Astrocyte (in vitro differentiated cells and primary cell): ENCODE measurements around the gene DISP3. TPM values are rescaled to one million over a fixed set of nuclear protein-coding genes. Genes with fewer than 3 reads are reported as not detected.

ENCODE experiments used
- DNase-seq: peaks from one replicate; pipeline ENCODE4 v3.0.0-alpha.2; 2010; ENCODE audit warnings: low read depth
- FAIRE-seq: peaks from 2 replicates; lab custom pipeline; 2011; peaks lifted over from hg19 to GRCh38; lab: Jason Lieb, UNC
- H2AFZ ChIP-seq: 2 replicates; pipeline ENCODE4 v1.6.0; 2012; ENCODE audit warnings: low read depth, low read length, inconsistent platforms
- H3K27ac ChIP-seq: 2 replicates; pipeline ENCODE4 v1.5.1; 2011; ENCODE audit warnings: low read depth, low read length, inconsistent platforms
- H3K27me3 ChIP-seq: 2 replicates; pipeline ENCODE4 v1.6.0; 2011; ENCODE audit warnings: low read length, inconsistent platforms; ENCODE audit not compliant: insufficient read depth
- H3K36me3 ChIP-seq: 2 replicates; pipeline ENCODE4 v1.5.1; 2011; ENCODE audit warnings: low read length, inconsistent platforms; ENCODE audit not compliant: insufficient read depth
- H3K4me1 ChIP-seq: 2 replicates; pipeline ENCODE4 v1.5.1; 2011; ENCODE audit warnings: low read length, inconsistent platforms; ENCODE audit not compliant: insufficient read depth
- H3K4me2 ChIP-seq: 2 replicates; pipeline ENCODE4 v1.6.0; 2012; ENCODE audit warnings: low read length, inconsistent platforms
- H3K4me3 ChIP-seq: 2 replicates; pipeline ENCODE4 v1.5.1; 2011; ENCODE audit warnings: low read depth, mild to moderate bottlenecking, low read length, inconsistent platforms; ENCODE audit not compliant: insufficient read depth
- H3K79me2 ChIP-seq: 2 replicates; pipeline ENCODE4 v1.6.0; 2012; ENCODE audit warnings: mild to moderate bottlenecking, low read length, inconsistent platforms; ENCODE audit not compliant: insufficient read depth
- H3K9ac ChIP-seq: 2 replicates; pipeline ENCODE4 v1.6.0; 2012; ENCODE audit warnings: mild to moderate bottlenecking, low read length, inconsistent platforms
- H3K9me3 ChIP-seq: 2 replicates; pipeline ENCODE4 v1.5.1; 2012; ENCODE audit warnings: low read depth, mild to moderate bottlenecking, low read length, inconsistent platforms; ENCODE audit not compliant: insufficient read depth
- H4K20me1 ChIP-seq: 2 replicates; pipeline ENCODE4 v1.6.0; 2012; ENCODE audit warnings: low read length, inconsistent platforms; ENCODE audit not compliant: insufficient read depth
- H3K27ac Mint-ChIP-seq: one replicate; pipeline ENCODE4 v1.8.0; 2021; ENCODE audit warnings: mild to moderate bottlenecking, mixed read lengths; ENCODE audit not compliant: unreplicated experiment
- H3K27me3 Mint-ChIP-seq: one replicate; pipeline ENCODE4 v1.8.0; 2021; ENCODE audit warnings: low read depth, mixed read lengths; ENCODE audit not compliant: unreplicated experiment
- H3K36me3 Mint-ChIP-seq: one replicate; pipeline ENCODE4 v1.8.0; 2021; ENCODE audit warnings: low read depth, mixed read lengths; ENCODE audit not compliant: unreplicated experiment
- H3K4me1 Mint-ChIP-seq: one replicate; pipeline ENCODE4 v1.8.0; 2021; ENCODE audit warnings: low read depth, mixed read lengths; ENCODE audit not compliant: unreplicated experiment
- H3K4me3 Mint-ChIP-seq: one replicate; pipeline ENCODE4 v1.8.0; 2021; ENCODE audit warnings: mild to moderate bottlenecking, moderate library complexity, mixed read lengths; ENCODE audit not compliant: unreplicated experiment
- H3K9me3 Mint-ChIP-seq: one replicate; pipeline ENCODE4 v1.8.0; 2021; ENCODE audit warnings: mild to moderate bottlenecking, mixed read lengths; ENCODE audit not compliant: unreplicated experiment
- EZH2 ChIP-seq: IDR thresholded peaks from 2 replicates; pipeline ENCODE4 v1.6.1; 2012; ENCODE audit warnings: mild to moderate bottlenecking, low read length, inconsistent platforms; ENCODE audit not compliant: insufficient read depth
- total RNA-seq: library from RNA; stranded (reverse); gene quantifications from 2 replicates; pipeline ENCODE4 v1.2.1, GENCODE V29; 2021
- TF ChIP-seq, protein P1 (sequence below): IDR thresholded peaks from 2 replicates; pipeline ENCODE4 v1.5.1; 2011; ENCODE audit warnings: low read depth, mild to moderate bottlenecking, inconsistent platforms, low read length, moderate library complexity; ENCODE audit not compliant: insufficient read depth

DISP3 gene
- total RNA-seq, 1 donor from 2014 or later: 0.32 TPM

DNA sequence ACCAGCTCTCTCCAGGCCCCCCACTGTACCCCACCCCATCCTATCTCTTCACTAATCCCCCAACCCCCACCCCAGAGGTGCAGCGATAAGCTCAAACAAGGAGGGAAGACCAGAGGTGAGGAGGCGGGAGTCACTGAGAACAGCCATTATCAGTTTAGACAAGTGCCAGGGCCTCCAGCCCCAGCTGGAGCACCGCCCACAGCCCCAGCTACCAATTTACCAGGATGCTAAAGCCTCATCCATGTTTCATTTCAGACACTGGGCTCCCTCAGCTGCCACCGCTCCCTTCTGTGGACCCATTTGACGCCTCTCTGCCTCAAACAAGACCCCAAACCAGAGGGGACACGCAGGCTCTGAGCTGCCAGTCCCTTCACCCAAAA, 80.6 kb downstream of the DISP3 start:
- Histone ChIP-seq H3K9me3 (no peaks in the 10 kb centered on the region), H3K4me1 (no peaks in the 10 kb centered on the region), H2AFZ (no peak overlapping the region), H3K79me2 (no peaks in the 10 kb centered on the region), H3K36me3 (no peaks in the 10 kb centered on the region), H4K20me1 (no peaks in the 10 kb centered on the region), H3K27ac (no peak overlapping the region), H3K4me3 (no peak overlapping the region), H3K27me3 (peaks cover 20% of the 10 kb centered on the region), H3K9ac (no peak overlapping the region), H3K4me2 (no peak overlapping the region)
- no peak for DNase-seq
- H3K36me3 Mint-ChIP-seq: no peaks in the 10 kb centered on the region
- peaks cover 11% of the 10 kb centered on the region for H3K4me1 Mint-ChIP-seq
- H3K4me3 Mint-ChIP-seq: no peak overlapping the region
- peaks cover 67% of the 10 kb centered on the region for H3K27me3 Mint-ChIP-seq
- no peak for FAIRE-seq
- peaks cover 4% of the 10 kb centered on the region for H3K9me3 Mint-ChIP-seq
- no peak overlapping the region for H3K27ac Mint-ChIP-seq
- no peak for TF ChIP-seq EZH2
- TF ChIP-seq, protein P1, sequence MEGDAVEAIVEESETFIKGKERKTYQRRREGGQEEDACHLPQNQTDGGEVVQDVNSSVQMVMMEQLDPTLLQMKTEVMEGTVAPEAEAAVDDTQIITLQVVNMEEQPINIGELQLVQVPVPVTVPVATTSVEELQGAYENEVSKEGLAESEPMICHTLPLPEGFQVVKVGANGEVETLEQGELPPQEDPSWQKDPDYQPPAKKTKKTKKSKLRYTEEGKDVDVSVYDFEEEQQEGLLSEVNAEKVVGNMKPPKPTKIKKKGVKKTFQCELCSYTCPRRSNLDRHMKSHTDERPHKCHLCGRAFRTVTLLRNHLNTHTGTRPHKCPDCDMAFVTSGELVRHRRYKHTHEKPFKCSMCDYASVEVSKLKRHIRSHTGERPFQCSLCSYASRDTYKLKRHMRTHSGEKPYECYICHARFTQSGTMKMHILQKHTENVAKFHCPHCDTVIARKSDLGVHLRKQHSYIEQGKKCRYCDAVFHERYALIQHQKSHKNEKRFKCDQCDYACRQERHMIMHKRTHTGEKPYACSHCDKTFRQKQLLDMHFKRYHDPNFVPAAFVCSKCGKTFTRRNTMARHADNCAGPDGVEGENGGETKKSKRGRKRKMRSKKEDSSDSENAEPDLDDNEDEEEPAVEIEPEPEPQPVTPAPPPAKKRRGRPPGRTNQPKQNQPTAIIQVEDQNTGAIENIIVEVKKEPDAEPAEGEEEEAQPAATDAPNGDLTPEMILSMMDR: no peak

DNA sequence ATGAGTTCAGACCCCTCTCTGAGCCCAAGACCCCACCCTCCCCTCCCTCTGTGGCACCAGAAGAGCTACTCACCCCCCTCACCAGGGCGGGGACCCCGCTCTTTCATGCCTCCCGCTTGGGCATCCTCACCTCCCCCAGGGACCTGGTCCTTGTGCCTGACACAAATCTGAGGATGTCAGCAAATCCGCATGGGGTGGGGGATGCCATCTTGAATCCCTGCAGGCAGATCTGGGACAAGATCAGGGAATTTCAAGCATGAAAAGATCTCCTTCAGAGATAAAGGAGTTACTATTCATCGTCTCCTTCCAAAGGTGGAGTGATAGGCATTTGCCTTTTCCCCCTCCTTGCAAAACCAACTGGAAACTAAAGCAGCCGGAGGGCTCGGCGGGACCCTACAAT, 81.1 kb downstream of the DISP3 start:
- Mint-ChIP-seq H3K36me3 (no peaks in the 10 kb centered on the region), H3K27ac (no peak overlapping the region), H3K4me3 (no peak overlapping the region), H3K4me1 (peaks cover 11% of the 10 kb centered on the region), H3K9me3 (peaks cover 4% of the 10 kb centered on the region), H3K27me3 (peaks cover 62% of the 10 kb centered on the region)
- H3K4me1 ChIP-seq: no peaks in the 10 kb centered on the region
- no peak overlapping the region for H3K4me2 ChIP-seq
- no peak overlapping the region for H3K27ac ChIP-seq
- no peak for TF ChIP-seq EZH2
- TF ChIP-seq, protein P1: no peak
- FAIRE-seq (no peak), DNase-seq (no peak)
- no peaks in the 10 kb centered on the region for H3K79me2 ChIP-seq
- H3K4me3 ChIP-seq: no peak overlapping the region
- H2AFZ ChIP-seq: no peak overlapping the region
- no peaks in the 10 kb centered on the region for H3K9me3 ChIP-seq
- H4K20me1 ChIP-seq: no peaks in the 10 kb centered on the region
- H3K27me3 ChIP-seq: peaks cover 23% of the 10 kb centered on the region
- H3K36me3 ChIP-seq: no peaks in the 10 kb centered on the region
- no peak overlapping the region for H3K9ac ChIP-seq

DNA sequence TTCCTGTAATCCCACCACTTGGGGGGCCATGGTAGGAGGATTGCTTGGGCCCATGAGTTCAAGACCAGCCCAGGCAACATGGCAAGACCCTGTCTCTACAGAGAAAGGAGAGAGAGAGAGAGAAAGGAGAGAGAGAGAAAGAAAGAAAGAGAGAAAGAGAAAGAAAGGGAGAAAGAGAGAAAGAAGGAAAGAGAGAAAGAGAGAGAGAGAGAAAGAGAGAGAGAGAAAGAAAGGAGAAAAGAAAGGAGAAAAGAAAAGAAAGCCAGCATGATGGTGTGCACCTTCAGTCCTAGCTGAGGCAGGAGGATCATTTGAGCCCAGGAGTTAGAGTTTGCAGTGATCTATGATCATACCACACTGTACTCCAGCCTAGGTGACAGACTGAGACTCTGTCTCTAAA, 82.8 kb downstream of the DISP3 start:
- no peaks in the 10 kb centered on the region for H3K36me3 ChIP-seq
- Mint-ChIP-seq H3K9me3 (peaks cover 2% of the 10 kb centered on the region), H3K27ac (no peak overlapping the region), H3K4me1 (peaks cover 11% of the 10 kb centered on the region), H3K27me3 (peaks cover 53% of the 10 kb centered on the region), H3K36me3 (no peaks in the 10 kb centered on the region), H3K4me3 (no peak overlapping the region)
- H2AFZ ChIP-seq: no peak overlapping the region
- no peaks in the 10 kb centered on the region for H3K79me2 ChIP-seq
- H3K4me3 ChIP-seq: no peak overlapping the region
- no peak overlapping the region for H3K9ac ChIP-seq
- no peak overlapping the region for H3K4me2 ChIP-seq
- no peak overlapping the region for H3K27ac ChIP-seq
- no peaks in the 10 kb centered on the region for H3K9me3 ChIP-seq
- FAIRE-seq (no peak), DNase-seq (no peak)
- H3K27me3 ChIP-seq: peaks cover 35% of the 10 kb centered on the region
- no peaks in the 10 kb centered on the region for H4K20me1 ChIP-seq
- H3K4me1 ChIP-seq: no peaks in the 10 kb centered on the region
- TF ChIP-seq, protein P1: no peak
- no peak for TF ChIP-seq EZH2
